Endothelial cell of umbilical vein (primary cell): ENCODE results near the gene PCMT1. TPM values are rescaled to one million over a fixed set of nuclear protein-coding genes. Genes with fewer than 3 reads are reported as not detected.

Experiments
- BruUV-seq: library from RNA; stranded (reverse); fragments of 400-500 nt; replicated peaks from 2 replicates; lab custom pipeline; 2021; lab: Mats Ljungman, UMichigan
- CTCF ChIA-PET: fragments of 300-600, 350-600 bp; sonication (Branson Sonifier 250); formaldehyde crosslinking; loops from one replicate; lab custom pipeline; 2021; ENCODE audit warnings: antibody characterized with exemption, inconsistent platforms; lab: Charles Lee
- POLR2A ChIA-PET: fragments of 300-600, 350-600 bp; sonication (Branson Sonifier 250); formaldehyde crosslinking; loops from one replicate; lab custom pipeline; 2021; ENCODE audit warnings: antibody characterized with exemption, inconsistent platforms; lab: Charles Lee
- DNase-seq: peaks from one replicate; pipeline ENCODE4 v3.0.0-alpha.2; 2011; ENCODE audit warnings: low read depth, low spot score
- FAIRE-seq: peaks from 2 replicates; lab custom pipeline; 2011; peaks lifted over from hg19 to GRCh38; lab: Jason Lieb, UNC
- H2AFZ ChIP-seq: 2 replicates; pipeline ENCODE4 v1.6.0; 2012; ENCODE audit warnings: low read depth, low read length, control low read depth, inconsistent platforms
- H3K27ac ChIP-seq: 2 replicates; pipeline ENCODE4 v1.5.1; 2011; ENCODE audit warnings: low read depth, mild to moderate bottlenecking, control low read depth, low read length, moderate library complexity; ENCODE audit not compliant: insufficient read depth
- H3K27me3 ChIP-seq, 2 experiments: 2 replicates each; pipeline versions ENCODE4 v1.6.0 to v1.6.1; 2011; ENCODE audit warnings: low read length in 2 of 2, mixed read lengths in 1 of 2; ENCODE audit not compliant: control insufficient read depth in 2 of 2, insufficient read depth in 2 of 2
- H3K36me3 ChIP-seq, 2 experiments: 2 replicates in 1 of 2; 3 replicates in 1 of 2; pipeline ENCODE4 v1.5.1; 2011; ENCODE audit warnings: low read length in 2 of 2, mild to moderate bottlenecking in 1 of 2, moderate library complexity in 1 of 2; ENCODE audit not compliant: control insufficient read depth in 2 of 2, insufficient read depth in 2 of 2; ENCODE audit errors: extremely low read depth in 1 of 2
- H3K4me1 ChIP-seq: 3 replicates; pipeline ENCODE4 v1.5.1; 2011; ENCODE audit warnings: mild to moderate bottlenecking, low read length; ENCODE audit not compliant: control insufficient read depth, insufficient read depth; ENCODE audit errors: extremely low read depth
- H3K4me2 ChIP-seq: 2 replicates; pipeline ENCODE4 v1.6.1; 2011; ENCODE audit warnings: low read length, control low read depth, mixed read lengths; ENCODE audit not compliant: insufficient read depth
- H3K4me3 ChIP-seq, 3 experiments: fragments of 200-600 bp in 1 of 3; sonication (generic), shearing (Covaris generic) in 1 of 3; replicated peaks in 1 of 3; 2 replicates each; pipeline ENCODE4 v1.5.1; 2011 to 2016; ENCODE audit warnings: control low read depth in 3 of 3, low read length in 3 of 3, mild to moderate bottlenecking in 2 of 3, inconsistent platforms in 1 of 3, low read depth in 1 of 3, moderate library complexity in 1 of 3; ENCODE audit not compliant: insufficient read depth in 1 of 3
- H3K79me2 ChIP-seq: 2 replicates; pipeline ENCODE4 v1.6.0; 2012; ENCODE audit warnings: low read length, inconsistent platforms; ENCODE audit not compliant: control insufficient read depth, insufficient read depth
- H3K9ac ChIP-seq: replicated peaks from 2 replicates; pipeline ENCODE3; 2011; ENCODE audit warnings: low read length, control low read depth; ENCODE audit not compliant: insufficient read depth; ENCODE audit errors: extremely low read depth
- H3K9me1 ChIP-seq: replicated peaks from 3 replicates; pipeline ENCODE4 v1.6.0; 2011; ENCODE audit warnings: mild to moderate bottlenecking, low read length; ENCODE audit not compliant: control insufficient read depth, insufficient read depth; ENCODE audit errors: extremely low read depth
- H3K9me3 ChIP-seq: replicated peaks from 2 replicates; pipeline ENCODE4 v1.5.1; 2012; ENCODE audit warnings: low read length, inconsistent platforms; ENCODE audit not compliant: control insufficient read depth, insufficient read depth
- H4K20me1 ChIP-seq: replicated peaks from 2 replicates; pipeline ENCODE3; 2011; ENCODE audit warnings: mild to moderate bottlenecking, low read length; ENCODE audit not compliant: control insufficient read depth, insufficient read depth; ENCODE audit errors: extremely low read depth
- EZH2 ChIP-seq: IDR thresholded peaks from 2 replicates; pipeline ENCODE4 v1.6.1; 2012; ENCODE audit warnings: borderline replicate concordance, low read depth, mild to moderate bottlenecking, moderate library complexity, low read length, inconsistent platforms; ENCODE audit not compliant: severe bottlenecking
- FOS ChIP-seq: IDR thresholded peaks from 2 replicates; pipeline ENCODE4 v1.6.1; 2011; ENCODE audit warnings: mild to moderate bottlenecking, low read length, moderate library complexity, borderline replicate concordance; ENCODE audit not compliant: insufficient read depth
- GATA2 ChIP-seq: IDR thresholded peaks from 2 replicates; pipeline ENCODE4 v1.7.0; 2011; ENCODE audit warnings: low read depth, mild to moderate bottlenecking, moderate library complexity, mixed read lengths, low read length; ENCODE audit not compliant: insufficient read length, insufficient read depth
- JUN ChIP-seq: IDR thresholded peaks from 2 replicates; pipeline ENCODE4 v1.6.1; 2011; ENCODE audit warnings: borderline replicate concordance, low read depth; ENCODE audit not compliant: insufficient read length, insufficient read depth
- MYC ChIP-seq: IDR thresholded peaks from one replicate; pipeline ENCODE4 v1.6.1; 2011; ENCODE audit warnings: mild to moderate bottlenecking, low read depth, low read length
- POLR2A ChIP-seq: IDR thresholded peaks from 2 replicates; pipeline ENCODE4 v1.6.1; 2012; ENCODE audit warnings: low read depth, mild to moderate bottlenecking, control low read depth, low read length
- POLR2AphosphoS5 ChIP-seq: IDR thresholded peaks from 2 replicates; pipeline ENCODE4 v1.6.1; 2012; ENCODE audit warnings: low read depth, mild to moderate bottlenecking, control low read depth, low read length, moderate library complexity; ENCODE audit not compliant: insufficient read depth
- dilution Hi-C: fragments of 300-500 bp; cut with MboI; formaldehyde crosslinking; loops from one replicate; pipeline ENCODE4 v1.15.0; 2019; ENCODE audit warnings: low sequenced_read_pairs; ENCODE audit not compliant: extremely low pct_ligation_motif_present
- intact Hi-C: fragments of 100-400 bp; cut with micrococcal nuclease; formaldehyde crosslinking; loops from one replicate; pipeline ENCODE4 v1.10.0; 2022
- polyA plus RNA-seq, 4 experiments: library from polyadenylated mRNA; depleted of rRNA in 3 of 4; stranded (reverse) in 3 of 4; unstranded in 1 of 4; fragments of >200 nt; gene quantifications; 2 replicates each; pipeline versions ENCODE4 v1.2.1 to v1.2.3, GENCODE V29; 2011 to 2012; ENCODE audit warnings: missing spikeins in 1 of 4
- total RNA-seq: library from RNA; stranded (reverse); gene quantifications from 2 replicates; pipeline ENCODE4 v1.2.3, GENCODE V29; 2021
- TF ChIP-seq, protein P1 (sequence below): IDR thresholded peaks from 2 replicates; pipeline ENCODE4 v1.6.1; 2011; ENCODE audit not compliant: insufficient read depth, insufficient read length
- TF ChIP-seq, protein P2 (sequence below), 2 donors: IDR thresholded peaks; 1 replicate in 1 of 2; 2 replicates in 1 of 2; pipeline ENCODE4 v1.5.1; 2011; ENCODE audit warnings: low read length in 2 of 2, mild to moderate bottlenecking in 2 of 2, moderate library complexity in 2 of 2, control low read depth in 1 of 2, inconsistent platforms in 1 of 2, low read depth in 1 of 2; ENCODE audit not compliant: insufficient read depth in 1 of 2; ENCODE audit errors: extremely low read depth in 1 of 2

Gene PCMT1
- total and polyA plus RNA-seq, 2 donors (not counting 3 experiments of a cell fraction or from before 2014, with no cell fraction given): 95.0 to 102 TPM

DNA sequence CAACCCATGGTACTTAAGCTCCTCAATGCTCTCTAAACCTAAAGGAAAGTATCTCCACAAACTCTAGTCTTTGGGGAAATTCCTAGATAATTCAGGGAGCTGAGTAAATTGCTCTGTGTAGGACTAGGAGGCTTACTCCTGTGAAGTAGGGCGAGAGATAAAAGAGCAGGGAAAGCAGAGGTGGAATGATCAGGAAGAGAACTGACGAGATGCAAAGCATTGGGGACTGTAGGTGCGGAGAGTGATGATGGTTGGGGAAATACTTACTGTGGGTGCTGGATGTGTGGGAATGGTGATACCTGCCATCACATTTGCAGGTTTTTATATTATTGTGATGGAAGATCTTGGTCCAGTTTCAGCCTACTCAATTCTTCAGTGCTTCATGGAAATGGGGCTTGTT is 30.0 kb upstream of the PCMT1 start:
- Histone ChIP-seq H3K9me3 (no peaks in the 10 kb centered on the region), H3K9me1 (no peaks in the 10 kb centered on the region), H3K36me3 (no peaks in the 10 kb centered on the region), H3K27me3 (no peaks in the 10 kb centered on the region), H3K4me1 (peaks cover 16% of the 10 kb centered on the region), H3K4me3 (no peak overlapping the region), H4K20me1 (no peaks in the 10 kb centered on the region), H2AFZ (no peak overlapping the region), H3K27ac (no peak overlapping the region), H3K4me2 (no peak overlapping the region), H3K79me2 (peaks cover 33% of the 10 kb centered on the region), H3K9ac (no peak overlapping the region)
- intact Hi-C loops: loop anchor here (2.0 to 5.0 kb wide), 2 partner anchors 143 to 152 kb away; partner anchors contain the start of gene GINM1
- DNase-seq (no peak), FAIRE-seq (no peak)
- ChIA-PET POLR2A (no interaction called here), CTCF (no interaction called here)
- dilution Hi-C loops: no loop called here
- BruUV-seq: no TSS peak
- TF ChIP-seq MYC (no peak), EZH2 (no peak), POLR2AphosphoS5 (no peak), POLR2A (no peak), GATA2 (no peak), FOS (no peak), JUN (no peak)
- TF ChIP-seq, protein P1, sequence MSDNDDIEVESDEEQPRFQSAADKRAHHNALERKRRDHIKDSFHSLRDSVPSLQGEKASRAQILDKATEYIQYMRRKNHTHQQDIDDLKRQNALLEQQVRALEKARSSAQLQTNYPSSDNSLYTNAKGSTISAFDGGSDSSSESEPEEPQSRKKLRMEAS: no peak
- TF ChIP-seq, protein P2, sequence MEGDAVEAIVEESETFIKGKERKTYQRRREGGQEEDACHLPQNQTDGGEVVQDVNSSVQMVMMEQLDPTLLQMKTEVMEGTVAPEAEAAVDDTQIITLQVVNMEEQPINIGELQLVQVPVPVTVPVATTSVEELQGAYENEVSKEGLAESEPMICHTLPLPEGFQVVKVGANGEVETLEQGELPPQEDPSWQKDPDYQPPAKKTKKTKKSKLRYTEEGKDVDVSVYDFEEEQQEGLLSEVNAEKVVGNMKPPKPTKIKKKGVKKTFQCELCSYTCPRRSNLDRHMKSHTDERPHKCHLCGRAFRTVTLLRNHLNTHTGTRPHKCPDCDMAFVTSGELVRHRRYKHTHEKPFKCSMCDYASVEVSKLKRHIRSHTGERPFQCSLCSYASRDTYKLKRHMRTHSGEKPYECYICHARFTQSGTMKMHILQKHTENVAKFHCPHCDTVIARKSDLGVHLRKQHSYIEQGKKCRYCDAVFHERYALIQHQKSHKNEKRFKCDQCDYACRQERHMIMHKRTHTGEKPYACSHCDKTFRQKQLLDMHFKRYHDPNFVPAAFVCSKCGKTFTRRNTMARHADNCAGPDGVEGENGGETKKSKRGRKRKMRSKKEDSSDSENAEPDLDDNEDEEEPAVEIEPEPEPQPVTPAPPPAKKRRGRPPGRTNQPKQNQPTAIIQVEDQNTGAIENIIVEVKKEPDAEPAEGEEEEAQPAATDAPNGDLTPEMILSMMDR (IDR thresholded peaks at IDR 0.05; ENCODE audit: extremely low read depth in 1 of 2, insufficient read depth in 1 of 2, low read depth in 1 of 2, low read length in 2 of 2): no peak
